Eye (tissue), 1 donor: ENCODE data around the gene RANGAP1.

ENCODE experiments used
- DNase-seq: peaks from one replicate; pipeline ENCODE4 v3.0.0-alpha.2; 2015

RANGAP1 gene, protein sequence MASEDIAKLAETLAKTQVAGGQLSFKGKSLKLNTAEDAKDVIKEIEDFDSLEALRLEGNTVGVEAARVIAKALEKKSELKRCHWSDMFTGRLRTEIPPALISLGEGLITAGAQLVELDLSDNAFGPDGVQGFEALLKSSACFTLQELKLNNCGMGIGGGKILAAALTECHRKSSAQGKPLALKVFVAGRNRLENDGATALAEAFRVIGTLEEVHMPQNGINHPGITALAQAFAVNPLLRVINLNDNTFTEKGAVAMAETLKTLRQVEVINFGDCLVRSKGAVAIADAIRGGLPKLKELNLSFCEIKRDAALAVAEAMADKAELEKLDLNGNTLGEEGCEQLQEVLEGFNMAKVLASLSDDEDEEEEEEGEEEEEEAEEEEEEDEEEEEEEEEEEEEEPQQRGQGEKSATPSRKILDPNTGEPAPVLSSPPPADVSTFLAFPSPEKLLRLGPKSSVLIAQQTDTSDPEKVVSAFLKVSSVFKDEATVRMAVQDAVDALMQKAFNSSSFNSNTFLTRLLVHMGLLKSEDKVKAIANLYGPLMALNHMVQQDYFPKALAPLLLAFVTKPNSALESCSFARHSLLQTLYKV

DNA sequence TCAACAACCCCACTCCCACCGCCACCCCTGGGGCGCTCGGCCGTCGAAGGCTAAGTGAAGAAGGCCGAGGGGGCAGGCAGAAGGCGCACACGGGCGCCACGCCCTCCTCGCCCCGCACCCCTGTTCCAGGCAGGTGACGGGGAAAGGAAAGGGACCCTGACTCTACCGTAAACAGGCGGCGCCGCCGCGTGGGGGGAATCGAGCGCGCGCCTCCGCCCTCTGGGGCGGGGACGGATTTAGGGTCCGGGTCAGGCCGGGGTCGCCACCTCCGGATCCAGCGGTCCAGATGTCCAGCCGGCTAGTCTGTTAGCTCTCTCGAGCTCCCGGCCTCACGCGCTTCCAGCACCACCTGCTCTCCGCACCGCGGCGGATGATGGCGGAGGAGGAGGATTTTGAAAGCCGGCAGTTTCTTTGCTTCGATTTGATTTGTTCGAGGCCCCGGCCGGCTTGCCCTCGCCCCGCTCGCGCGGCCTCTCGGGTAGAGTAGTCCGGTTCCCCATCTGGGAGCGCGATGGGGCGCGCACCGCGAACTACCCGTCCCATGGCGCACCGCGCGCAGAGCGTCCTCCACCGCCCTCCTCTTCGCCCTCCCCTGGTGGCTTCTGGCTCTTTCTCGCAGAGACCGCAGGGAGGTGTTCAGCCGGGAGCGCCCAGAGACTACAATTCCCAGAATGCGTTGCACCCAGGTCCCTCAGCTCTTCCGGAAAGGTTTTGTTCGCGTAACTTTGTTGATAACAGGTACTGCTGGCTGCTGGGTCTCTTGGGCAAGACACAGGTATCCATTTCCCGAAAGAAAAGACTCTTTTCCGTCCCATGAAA is at the start of gene RANGAP1:
RANGAP1 (minus strand) TSS at position 368 of the 819 bp plus-strand sequence. CDS start 5,143 bp downstream, outside the sequence.
- peak; percentile 99 for DNase-seq

DNA sequence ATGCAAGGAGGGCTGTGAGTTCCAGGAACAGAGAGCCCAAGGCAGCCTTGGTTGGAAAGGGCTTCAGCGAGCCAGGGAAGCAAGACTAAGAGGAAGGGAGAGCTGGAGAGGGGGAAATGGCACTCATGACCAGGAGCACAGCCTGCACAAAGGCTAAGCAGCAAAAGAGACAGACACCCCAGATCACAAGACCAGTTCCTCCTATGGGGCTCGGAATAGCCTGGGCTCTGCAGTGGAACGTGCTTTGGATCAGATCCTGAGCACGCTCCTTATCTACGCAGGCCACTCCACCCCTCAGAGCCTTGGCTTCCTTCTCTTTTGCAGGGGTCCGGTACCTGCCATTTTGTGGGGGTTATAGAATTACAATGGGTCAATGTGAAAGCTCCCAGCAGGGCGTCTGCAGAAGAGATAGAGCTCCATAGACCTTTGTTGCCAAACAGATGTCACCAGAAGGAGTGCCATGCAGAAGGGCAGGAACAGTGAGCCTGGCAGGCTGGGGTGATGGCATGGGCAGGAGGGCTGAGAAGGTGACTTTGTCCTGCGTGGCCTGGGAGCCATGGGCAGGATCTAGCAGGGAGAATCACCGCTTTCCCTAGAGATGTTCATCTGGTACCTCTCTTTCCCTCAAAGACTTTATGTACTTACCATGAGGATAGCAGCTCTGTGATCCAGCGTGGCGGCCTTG is 49.1 kb upstream of the RANGAP1 start:
- no peak for DNase-seq

DNA sequence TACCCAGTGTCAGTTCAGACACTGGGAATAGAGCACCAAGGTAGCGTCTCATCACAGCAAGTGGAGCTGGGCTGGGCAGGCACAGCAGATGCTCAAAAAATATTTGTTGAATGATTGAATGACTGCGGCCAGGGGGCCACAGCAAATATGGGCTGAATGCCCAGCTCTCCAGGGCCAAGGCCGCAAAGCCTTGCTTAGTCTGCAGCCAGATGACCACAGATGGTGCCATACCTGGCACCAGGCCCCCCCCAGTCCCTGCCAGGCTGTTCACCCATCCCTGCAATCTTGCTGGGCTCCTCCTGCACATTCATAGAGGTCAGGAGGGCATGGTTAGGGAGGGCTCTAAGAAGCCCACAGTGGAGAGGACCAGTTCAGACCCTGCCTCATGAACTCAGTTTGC is 48.2 kb upstream of the RANGAP1 start:
- no peak for DNase-seq

DNA sequence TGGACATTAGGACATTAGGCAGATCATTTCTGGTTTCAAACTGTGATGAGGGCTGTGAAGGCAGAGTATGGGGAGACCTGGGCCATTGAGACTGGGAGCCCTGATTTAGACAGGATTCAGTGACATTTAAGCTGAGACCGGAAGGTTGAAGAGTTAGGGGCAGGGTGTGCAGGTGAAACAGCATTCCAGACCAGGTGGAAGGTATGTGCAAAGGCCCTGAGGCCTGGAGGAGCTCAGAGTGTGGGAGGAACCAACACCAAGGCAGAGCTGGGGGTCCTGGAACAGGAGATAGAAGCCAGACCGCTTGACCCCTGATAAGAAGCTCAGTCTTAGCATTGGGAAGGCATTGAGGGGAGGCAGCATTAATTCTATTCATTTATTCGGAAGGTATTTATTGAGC is 47.8 kb upstream of the RANGAP1 start:
- DNase-seq: no peak

DNA sequence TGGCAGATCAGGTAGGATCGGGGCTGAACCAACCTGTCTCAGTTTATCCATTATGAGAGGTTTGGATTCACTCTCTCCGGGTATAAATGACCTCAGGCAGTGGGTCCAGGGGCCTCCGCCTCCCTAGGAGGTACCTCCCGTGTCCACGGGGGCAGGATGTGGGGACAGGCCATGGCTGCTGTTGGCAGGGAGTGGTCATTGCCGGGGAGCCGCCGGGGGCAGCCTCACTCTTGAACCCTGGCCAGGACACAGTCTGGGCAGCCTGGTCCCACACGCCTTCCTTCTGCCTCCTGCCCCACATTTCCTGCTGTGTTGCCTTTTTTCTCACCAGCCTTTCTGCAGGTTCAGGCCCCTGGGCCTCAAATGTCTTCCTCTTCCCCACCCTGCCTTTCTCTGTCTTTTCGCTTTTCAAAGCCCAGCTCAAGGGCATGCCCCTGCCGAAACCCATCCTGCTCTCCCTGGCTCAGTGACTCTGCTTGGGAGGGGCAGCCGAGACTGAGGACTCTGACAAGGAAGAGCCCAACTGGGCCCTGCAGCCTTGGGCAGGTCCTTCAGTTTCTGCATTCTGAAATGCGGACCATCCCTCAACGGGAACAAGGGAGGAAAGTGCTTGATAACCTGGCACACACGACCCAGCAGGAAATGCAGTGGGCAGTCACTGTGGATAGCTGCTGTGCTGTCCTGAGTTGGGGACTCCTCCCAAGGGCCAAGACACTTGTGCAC is 46.4 kb upstream of the RANGAP1 start:
- DNase-seq: no peak

DNA sequence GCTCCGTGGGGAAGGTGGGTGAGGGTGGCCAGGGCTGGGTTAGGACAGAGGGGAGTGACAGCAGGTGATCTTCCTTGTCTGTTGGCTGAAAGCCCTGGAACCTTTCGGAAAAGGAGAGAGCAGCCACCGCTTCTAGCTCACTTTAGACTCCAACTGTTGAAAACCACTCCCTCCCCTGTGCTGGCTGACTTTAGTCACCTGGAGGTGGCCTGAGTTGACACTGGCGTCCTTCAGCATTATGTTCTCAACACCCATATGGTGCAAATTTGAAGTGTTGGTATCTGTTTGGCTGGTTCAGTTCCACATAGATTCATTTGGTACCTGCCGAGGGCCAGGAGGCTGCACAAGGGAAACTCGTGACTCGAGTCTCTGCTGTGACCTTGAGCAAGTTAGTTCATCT is 44.2 kb upstream of the RANGAP1 start:
- DNase-seq: no peak

DNA sequence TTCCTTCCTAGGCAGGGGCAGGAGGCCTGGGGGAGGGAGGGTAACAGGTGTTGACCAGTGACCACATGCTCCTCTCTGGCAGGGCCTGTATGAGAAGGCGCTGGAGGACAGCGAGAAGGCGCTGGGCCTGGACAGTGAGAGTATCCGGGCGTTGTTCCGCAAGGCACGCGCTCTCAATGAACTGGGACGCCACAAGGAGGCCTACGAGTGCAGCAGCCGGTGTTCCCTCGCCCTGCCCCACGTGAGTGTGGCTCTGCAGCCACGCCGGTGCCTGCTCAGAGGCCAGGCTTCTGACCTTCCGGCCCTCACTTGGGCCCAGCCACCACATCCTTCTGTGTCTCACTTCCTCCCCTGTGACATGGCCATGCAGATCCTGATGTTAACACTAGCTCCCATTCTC is 41.1 kb upstream of the RANGAP1 start:
- no peak for DNase-seq

DNA sequence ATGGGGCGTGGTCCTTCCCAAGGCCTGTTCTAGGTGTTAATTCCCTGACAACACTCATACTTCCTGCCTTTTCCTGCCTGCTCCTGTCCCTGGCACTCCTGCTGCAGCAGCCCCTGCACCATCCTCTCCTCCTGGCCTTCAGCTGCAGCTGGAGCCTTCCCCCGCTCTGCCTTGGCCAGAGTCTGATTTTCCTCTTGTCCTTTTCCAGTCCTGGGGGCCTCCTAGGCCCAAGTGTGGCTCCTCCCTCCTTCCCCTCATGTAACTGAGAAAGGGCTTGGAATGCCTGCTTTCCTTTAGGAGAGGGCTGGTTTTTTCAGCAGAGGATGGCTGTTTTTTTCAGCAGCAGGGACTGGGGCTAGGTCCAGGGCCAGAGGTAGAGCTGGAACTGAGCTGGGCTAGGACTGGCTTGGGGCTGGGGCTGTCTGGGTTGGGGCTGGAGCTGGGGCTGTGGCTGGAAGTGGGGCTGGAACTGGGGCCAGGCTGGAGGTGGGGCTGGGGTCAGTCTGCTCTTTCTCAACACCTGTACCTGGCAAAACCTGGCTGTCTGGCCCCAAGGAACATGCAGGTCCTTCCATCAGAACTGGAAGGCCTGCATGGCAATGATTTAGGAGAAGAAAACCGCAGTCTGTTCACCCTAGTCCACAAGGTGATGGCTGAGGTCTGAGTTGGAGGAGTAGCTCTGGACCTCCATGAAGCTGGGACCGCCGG is 39.0 kb upstream of the RANGAP1 start:
- DNase-seq: no peak

DNA sequence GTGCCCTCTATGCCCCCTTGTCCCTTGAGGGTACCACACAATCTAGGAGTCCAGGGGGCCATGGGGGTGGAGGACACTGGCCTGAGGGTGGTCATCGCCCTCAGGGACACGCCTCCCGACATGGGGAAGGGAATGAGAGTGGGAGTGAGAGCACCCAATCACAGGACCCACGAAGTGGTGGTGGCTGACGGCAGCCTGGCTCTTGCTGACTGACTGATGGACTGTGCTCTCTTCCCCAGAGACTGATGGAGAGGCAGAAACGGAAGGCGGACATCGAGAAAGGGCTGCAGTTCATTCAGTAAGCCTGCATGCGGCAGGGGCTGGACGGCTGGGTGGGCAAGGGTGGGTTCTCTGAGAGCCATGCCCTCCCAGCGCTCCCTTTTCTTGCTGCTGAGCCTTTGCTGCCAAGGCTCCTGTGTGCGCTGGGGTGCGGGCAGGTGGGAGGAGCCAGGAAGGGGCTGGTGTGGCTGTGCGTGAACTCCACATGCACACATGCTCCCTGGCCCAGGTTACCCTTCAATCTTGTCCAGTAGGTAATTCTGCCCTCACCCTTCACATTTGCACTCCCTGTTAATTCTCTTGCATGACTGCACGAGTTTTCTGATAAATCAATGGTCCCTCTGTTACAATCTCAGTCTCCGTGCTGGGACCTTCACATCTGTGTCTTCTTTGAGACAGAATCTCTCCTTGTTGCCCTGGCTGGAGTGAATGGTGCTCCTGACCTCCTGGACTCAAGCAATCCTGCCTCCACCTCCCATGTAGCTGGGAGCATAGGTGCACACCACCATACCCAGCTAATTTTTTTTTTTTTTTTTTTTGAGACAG is 34.6 kb upstream of the RANGAP1 start:
- peak; percentile 24 for DNase-seq

DNA sequence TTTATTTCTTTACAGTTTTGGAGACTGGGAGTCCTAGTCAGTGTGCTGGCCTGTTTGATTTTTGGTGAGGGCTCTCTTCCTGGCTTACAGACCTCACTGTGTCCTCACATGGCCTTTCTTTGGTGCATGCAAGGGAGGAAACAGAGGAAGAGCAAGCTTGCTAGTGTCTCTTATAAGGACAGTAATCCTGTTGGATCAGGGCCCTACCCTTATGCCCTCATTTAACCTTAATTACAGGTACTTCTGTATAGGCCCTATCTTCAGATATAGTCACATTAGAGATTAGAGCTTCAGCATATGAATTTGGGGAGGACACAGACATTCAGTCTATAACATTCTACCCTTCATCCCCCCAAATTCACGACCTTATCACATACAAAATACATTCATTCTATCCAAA is 29.6 kb upstream of the RANGAP1 start:
- no peak for DNase-seq

DNA sequence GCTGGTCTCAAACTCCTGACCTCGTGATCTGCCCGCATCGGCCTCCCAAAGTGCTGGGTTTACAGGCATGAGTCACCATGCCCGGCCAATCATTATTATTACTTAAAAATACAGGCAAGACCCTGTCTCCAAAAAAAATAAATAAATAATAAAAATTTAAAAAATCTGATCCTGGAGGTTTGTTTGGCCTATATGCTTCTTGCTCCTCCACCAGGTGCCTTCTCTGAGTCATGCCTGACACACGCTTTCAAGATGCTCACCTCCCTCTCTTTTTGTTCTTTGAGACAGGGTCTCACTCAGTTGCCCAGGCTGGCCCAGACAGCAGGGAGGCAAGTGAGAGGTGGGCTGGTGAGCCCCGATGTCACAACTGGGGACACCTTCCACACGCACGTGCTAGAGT is 28.8 kb upstream of the RANGAP1 start:
- DNase-seq: no peak

DNA sequence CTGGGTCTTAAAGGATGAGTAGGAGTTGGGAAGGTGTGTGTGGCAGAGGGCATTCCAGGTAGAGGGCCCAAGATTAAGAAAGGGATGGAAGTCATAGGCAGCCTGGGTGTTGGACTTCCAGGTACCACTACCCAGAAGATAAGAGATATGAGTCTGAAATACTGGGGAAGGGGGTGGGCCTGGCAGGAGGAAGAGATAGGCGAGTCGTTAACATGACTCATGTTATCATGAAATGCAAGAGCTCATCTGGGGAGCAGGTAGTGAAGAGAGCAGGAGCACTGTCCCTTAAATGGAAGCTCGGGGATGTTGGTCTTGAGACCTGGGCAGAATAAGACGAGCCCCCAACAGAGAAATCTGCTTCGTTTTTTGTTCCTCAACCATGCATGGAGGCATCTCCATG is 25.5 kb upstream of the RANGAP1 start:
- no peak for DNase-seq

DNA sequence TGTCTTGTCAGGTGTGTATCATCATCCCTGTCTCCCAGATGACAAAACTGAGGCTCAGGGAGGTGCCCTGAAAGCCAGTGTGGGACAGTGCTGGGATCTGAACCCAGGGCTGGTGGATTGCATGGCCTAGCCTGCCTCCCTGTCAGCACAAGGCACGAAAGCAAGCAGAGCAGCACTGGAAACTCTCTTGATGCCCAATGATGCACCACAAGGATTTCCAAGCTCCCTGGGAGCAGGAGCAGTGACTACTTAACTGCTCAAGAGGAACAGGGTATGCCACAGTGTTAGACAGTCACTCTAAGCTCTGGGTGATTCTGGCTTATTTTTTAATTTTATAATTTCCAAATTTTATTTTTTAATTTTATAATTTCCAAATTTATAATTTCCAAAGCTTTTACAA is 24.3 kb upstream of the RANGAP1 start:
- no peak for DNase-seq

DNA sequence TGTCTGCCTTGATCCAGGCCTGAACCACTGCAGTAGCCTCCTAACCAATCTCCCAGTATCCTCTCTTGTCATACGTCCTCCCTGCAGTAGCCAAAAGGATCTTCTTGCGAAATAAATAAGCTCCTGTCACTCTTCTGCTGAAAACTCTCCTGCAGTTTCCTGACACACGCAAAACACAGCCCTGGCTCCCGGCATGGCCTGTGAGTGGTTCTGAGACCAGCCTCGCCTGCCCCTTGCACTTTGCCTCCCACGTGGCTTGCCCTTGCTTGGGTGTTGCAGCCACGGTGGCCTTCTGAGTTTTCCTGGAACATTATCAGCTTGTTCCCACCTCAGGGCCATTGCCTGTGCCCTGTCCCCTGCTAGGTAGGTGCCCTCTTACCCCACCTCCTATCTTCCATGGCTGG is 22.6 kb upstream of the RANGAP1 start:
- DNase-seq: no peak

DNA sequence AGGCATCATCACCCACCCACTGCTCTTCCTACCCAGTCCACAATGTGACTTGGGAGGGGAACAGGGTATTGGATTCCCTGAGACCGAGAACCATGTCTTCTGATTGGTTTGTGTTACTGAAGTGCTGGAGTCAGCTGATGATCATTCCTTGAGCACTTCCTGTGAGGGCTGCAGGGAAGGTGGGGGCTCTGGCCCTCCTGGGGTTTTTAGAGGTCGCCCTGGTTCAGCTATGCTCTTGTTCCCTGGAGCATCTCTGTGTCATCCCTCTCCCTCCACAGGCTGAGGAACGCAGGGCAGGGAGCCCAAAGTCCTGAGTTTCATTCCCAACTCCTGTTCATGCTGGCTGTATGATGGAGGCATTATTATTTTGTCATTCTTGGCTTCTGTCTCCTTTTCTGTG is 22.1 kb upstream of the RANGAP1 start:
- DNase-seq: no peak

DNA sequence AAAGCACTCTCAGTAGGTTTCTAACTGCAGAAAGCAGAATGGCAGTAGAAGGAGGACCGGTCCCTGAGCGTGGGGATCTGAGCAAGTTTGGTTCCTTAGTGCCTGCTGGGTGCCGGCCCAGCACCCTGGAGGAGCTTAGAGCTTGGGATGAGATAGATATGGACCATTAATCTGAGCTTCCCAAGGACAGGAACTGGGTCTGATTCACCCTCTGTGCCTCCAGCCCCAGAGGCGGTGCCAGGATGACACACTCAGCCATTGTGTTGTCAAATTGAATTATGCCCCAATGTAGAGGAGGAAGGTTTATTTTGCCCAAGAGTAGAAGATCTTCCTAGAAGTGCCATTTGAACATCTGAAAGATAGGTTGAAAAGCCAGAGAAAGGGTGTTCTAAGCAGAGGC is 19.7 kb upstream of the RANGAP1 start:
- DNase-seq: no peak

DNA sequence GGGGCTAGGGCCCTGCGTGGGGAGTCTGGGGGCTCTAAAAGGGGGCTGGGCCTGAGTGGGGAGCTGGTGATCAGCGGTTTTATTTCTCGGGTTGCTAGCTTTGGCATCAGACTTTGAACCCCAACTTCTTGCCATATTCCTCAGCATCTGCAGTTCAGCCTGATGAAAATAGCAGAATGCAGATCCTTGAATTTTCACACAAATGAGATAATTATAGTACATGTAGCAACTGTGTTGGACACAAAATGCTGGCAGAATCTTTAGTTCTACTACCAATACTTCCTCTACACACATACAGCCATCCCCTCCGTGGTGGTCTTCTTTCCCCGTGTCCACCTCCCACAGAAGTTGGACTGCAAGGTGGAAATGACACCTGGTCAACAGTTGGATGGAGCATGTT is 16.8 kb upstream of the RANGAP1 start:
- DNase-seq: no peak

DNA sequence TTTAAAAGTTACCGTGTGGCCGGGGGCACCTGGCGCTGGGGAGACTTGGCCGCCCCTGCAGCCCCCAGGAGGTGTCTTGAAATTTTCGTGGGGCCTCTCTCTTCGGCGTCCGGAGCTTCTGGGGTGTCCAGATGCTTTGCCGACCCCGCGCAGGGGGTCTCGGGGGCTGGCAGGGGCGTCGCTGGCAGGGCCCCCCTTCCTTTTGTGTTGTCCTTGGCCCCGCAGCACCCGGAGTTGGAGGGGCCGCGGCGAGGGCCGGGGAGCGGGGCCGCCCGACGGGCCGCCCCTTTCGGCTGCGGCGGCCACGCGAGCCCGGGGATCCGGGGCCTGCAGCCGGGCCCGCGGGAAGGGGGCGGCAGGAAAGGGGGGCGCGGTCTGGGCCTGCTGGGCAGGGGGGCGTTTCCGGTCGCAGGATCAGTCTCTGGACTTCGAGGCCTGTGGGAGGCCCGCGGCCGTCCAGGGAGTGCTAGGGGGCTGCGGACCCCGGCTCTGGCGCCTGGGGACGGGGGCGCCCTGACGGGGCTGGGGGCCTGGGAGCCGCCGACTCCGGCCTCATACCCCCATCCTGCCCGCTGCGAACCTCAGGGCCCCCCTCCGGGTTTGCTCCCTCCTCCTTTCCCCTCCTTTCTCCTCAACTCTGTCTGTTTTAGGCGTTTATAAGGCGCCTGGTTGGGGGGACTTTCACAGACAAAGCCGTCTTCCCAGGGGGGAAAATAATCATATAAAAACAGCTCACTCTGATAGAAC is 16.2 kb upstream of the RANGAP1 start:
- peak; percentile 76 for DNase-seq

DNA sequence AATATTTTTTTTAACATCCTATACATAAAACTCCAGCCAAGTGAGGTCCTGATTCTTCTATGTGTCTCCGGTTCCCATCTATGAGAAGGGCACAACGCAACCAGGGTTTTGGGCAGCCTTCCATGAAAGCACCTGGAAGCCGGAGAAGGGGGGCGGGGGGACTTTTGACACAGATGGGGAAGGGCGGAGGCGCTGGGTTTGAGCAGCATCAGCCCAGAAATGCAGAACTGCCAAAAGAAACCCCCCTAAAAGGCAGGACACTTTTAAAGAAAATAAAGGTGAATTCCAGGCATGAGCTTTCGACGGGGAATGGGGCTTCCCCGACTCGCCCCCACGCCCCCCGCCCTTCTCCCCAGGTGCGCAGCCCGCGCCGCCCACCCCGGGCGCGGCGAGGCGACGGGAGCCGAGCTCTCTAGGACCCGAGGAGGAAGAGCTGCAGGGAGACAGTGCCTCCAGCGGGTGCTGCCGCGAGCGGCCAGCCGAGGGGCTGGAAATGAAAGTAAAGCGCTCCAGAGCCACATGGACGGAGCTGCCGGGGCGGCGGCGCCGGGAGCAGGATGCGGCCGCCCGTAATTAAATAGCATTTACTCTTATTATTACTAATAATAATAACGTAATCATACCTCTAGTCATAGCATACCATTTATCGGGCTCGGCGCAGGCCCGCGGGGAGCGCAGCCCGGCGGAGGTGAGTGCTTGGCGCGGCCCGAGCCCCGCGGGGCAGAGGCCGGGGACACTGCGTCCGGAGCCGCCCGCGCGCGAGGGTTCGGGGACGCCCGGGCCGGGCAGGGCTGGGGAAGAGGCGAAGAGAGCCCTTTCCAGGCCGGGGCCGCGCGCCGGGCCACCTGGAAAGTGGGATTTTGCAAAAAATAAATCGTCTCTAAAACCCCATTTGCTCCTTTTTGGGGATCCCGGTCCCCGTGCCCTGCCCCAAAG is 15.4 kb upstream of the RANGAP1 start, which contains the start of gene ZC3H7B:
ZC3H7B (plus strand) TSS at position 441 of the 936 bp plus-strand sequence. CDS start 19,136 bp downstream, outside the sequence.
- peak; percentile 92 for DNase-seq
